Neural cell (in vitro differentiated cells): Measurements from ENCODE around the gene EFHD1.

Experiments
- EZH2 ChIP-seq: fragments of 200-600, 300-800 bp; shearing (Covaris generic), sonication (generic); IDR thresholded peaks from 2 replicates; pipeline ENCODE4 v1.6.1; 2014; ENCODE audit warnings: antibody characterized with exemption, low read length, borderline replicate concordance, mild to moderate bottlenecking; ENCODE audit not compliant: insufficient read depth, poor library complexity, severe bottlenecking
- RAD21 ChIP-seq: fragments of 450-650 bp; conservative IDR thresholded peaks from 2 replicates; pipeline ENCODE4 v1.6.1; 2014; ENCODE audit warnings: antibody characterized with exemption, mild to moderate bottlenecking, moderate library complexity
- REST ChIP-seq: IDR thresholded peaks from 2 replicates; pipeline ENCODE4 v1.6.1; 2012; ENCODE audit warnings: borderline replicate concordance

- TF ChIP-seq REST (no peak), EZH2 (no peak), RAD21 (no peak)
These were observed 65.7 kb downstream of the EFHD1 start for GRCh38 chr2:232699110-232699509.
